ENCODE data around the gene MRPL3. TPM values are rescaled to one million over a fixed set of nuclear protein-coding genes. Genes with fewer than 3 reads are reported as not detected.
A peak's percentile ranks its signal among the peaks of the same experiment; 100 is the strongest.

The MRPL3 gene
- total RNA-seq (2021) (137 TPM in 2 replicates), Bru-seq, nascent RNA (percentile 96 among the genes with signal in this experiment), BruChase-seq, experiment 1, labeled RNA remaining after a 2-hour chase (percentile 93 among the genes with signal in this experiment), BruChase-seq, experiment 2, labeled RNA remaining after a 6-hour chase (percentile 90 among the genes with signal in this experiment)
- long read RNA-seq, transcript MRPL3-201 (10 exons, 1,706 nt) = major isoform, 180 of 205 reads
- long read RNA-seq, partial matches to known transcripts = 4 of 205 reads
- long read RNA-seq, other reads (novel, unspliced or antisense) = 15 of 205 reads

GRCh38 chr3:131502530-131503319 is at the start of gene MRPL3:
Gene MRPL3 (minus strand): TSS chr3:131502971. CDS start chr3:131502821, 150 bp downstream.
- intact Hi-C loops (cut with micrococcal nuclease; ENCODE audit: unreplicated experiment) = loop anchor here (2.0 kb wide), 1 partner anchor 270 kb away; no protein-coding TSS in a partner anchor
- peaks cover 7% of the 10 kb centered on the region for H3K27me3 ChIP-seq (replicated peaks; ENCODE audit: insufficient read depth, low read depth, low read length, poor library complexity)
- H3K36me3 ChIP-seq (ENCODE audit: insufficient read depth, low read length, poor library complexity, severe bottlenecking) = peaks cover 26% of the 10 kb centered on the region
- ChIA-PET POLR2A (ENCODE audit: low non-redundant PET) (no interaction called here), CTCF (no interaction called here)
- H3K4me1 ChIP-seq (ENCODE audit: insufficient read depth, low read length, poor library complexity, severe bottlenecking) = peaks cover 21% of the 10 kb centered on the region
- peak within 1 kb of the TSS; percentile 98 for H3K4me3 ChIP-seq (ENCODE audit: low read depth, low read length, poor library complexity, severe bottlenecking)
- TSS peak; percentile 42 for BruUV-seq (replicated peaks)
- H3K9me3 ChIP-seq (ENCODE audit: low read depth, low read length, poor library complexity, severe bottlenecking) = no peaks in the 10 kb centered on the region
- DNase-seq (ENCODE audit: low spot score) = peak; percentile 96
- no peak for TF ChIP-seq EZH2 (IDR thresholded peaks at IDR 0.05; ENCODE audit: borderline replicate concordance, low read depth, low read length, poor library complexity, severe bottlenecking)
- TF ChIP-seq, protein P1, sequence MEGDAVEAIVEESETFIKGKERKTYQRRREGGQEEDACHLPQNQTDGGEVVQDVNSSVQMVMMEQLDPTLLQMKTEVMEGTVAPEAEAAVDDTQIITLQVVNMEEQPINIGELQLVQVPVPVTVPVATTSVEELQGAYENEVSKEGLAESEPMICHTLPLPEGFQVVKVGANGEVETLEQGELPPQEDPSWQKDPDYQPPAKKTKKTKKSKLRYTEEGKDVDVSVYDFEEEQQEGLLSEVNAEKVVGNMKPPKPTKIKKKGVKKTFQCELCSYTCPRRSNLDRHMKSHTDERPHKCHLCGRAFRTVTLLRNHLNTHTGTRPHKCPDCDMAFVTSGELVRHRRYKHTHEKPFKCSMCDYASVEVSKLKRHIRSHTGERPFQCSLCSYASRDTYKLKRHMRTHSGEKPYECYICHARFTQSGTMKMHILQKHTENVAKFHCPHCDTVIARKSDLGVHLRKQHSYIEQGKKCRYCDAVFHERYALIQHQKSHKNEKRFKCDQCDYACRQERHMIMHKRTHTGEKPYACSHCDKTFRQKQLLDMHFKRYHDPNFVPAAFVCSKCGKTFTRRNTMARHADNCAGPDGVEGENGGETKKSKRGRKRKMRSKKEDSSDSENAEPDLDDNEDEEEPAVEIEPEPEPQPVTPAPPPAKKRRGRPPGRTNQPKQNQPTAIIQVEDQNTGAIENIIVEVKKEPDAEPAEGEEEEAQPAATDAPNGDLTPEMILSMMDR (conservative IDR thresholded peaks at IDR 0.05; ENCODE audit: low read depth, low read length) = no peak
- H3K27ac ChIP-seq (ENCODE audit: low read depth, low read length, poor library complexity, severe bottlenecking) = peak within 1 kb of the TSS; percentile 94

- no peaks in the 10 kb centered on the region for H3K4me1 ChIP-seq (ENCODE audit: insufficient read depth, low read length, poor library complexity, severe bottlenecking)
- no peak overlapping the region for H3K4me3 ChIP-seq (ENCODE audit: low read depth, low read length, poor library complexity, severe bottlenecking)
- intact Hi-C loops (cut with micrococcal nuclease; ENCODE audit: unreplicated experiment) = loop anchor here (10.0 kb wide), 1 partner anchor 633 kb away; no protein-coding TSS in a partner anchor
- BruUV-seq (replicated peaks) = no TSS peak
- no peak for TF ChIP-seq EZH2 (IDR thresholded peaks at IDR 0.05; ENCODE audit: borderline replicate concordance, low read depth, low read length, poor library complexity, severe bottlenecking)
- TF ChIP-seq, protein P1 (conservative IDR thresholded peaks at IDR 0.05; ENCODE audit: low read depth, low read length) = no peak
- H3K27me3 ChIP-seq (replicated peaks; ENCODE audit: insufficient read depth, low read depth, low read length, poor library complexity) = no peaks in the 10 kb centered on the region
- ChIA-PET CTCF (no interaction called here), POLR2A (ENCODE audit: low non-redundant PET) (no interaction called here)
- H3K36me3 ChIP-seq (ENCODE audit: insufficient read depth, low read length, poor library complexity, severe bottlenecking) = no peaks in the 10 kb centered on the region
- no peak overlapping the region for H3K27ac ChIP-seq (ENCODE audit: low read depth, low read length, poor library complexity, severe bottlenecking)
- no peak for DNase-seq (ENCODE audit: low spot score)
- H3K9me3 ChIP-seq (ENCODE audit: low read depth, low read length, poor library complexity, severe bottlenecking) = no peaks in the 10 kb centered on the region
Observed at GRCh38 chr3:131551761-131552160, 49.0 kb upstream of the MRPL3 start.

- Histone ChIP-seq H3K36me3 (ENCODE audit: insufficient read depth, low read length, poor library complexity, severe bottlenecking) (no peaks in the 10 kb centered on the region), H3K9me3 (ENCODE audit: low read depth, low read length, poor library complexity, severe bottlenecking) (no peaks in the 10 kb centered on the region), H3K4me3 (ENCODE audit: low read depth, low read length, poor library complexity, severe bottlenecking) (no peak overlapping the region), H3K27ac (ENCODE audit: low read depth, low read length, poor library complexity, severe bottlenecking) (no peak overlapping the region), H3K27me3 (replicated peaks; ENCODE audit: insufficient read depth, low read depth, low read length, poor library complexity) (no peaks in the 10 kb centered on the region), H3K4me1 (ENCODE audit: insufficient read depth, low read length, poor library complexity, severe bottlenecking) (no peaks in the 10 kb centered on the region)
- intact Hi-C loops (cut with micrococcal nuclease; ENCODE audit: unreplicated experiment) = loop anchor here (10.0 kb wide), 1 partner anchor 634 kb away; no protein-coding TSS in a partner anchor
- DNase-seq (ENCODE audit: low spot score) = no peak
- no TSS peak for BruUV-seq (replicated peaks)
- CTCF ChIA-PET = interaction anchor here (0.5 to 0.8 kb wide), 2 partner anchors 31 to 186 kb away, joined by 4 to 6 read pairs; no protein-coding TSS in a partner anchor
- no peak for TF ChIP-seq EZH2 (IDR thresholded peaks at IDR 0.05; ENCODE audit: borderline replicate concordance, low read depth, low read length, poor library complexity, severe bottlenecking)
- TF ChIP-seq, protein P1 (conservative IDR thresholded peaks at IDR 0.05; ENCODE audit: low read depth, low read length) = no peak
- POLR2A ChIA-PET (ENCODE audit: low non-redundant PET) = no interaction called here
Observed at GRCh38 chr3:131550562-131551465, 48.0 kb upstream of the MRPL3 start.
